Ectodermal cell (in vitro differentiated cells): ENCODE measurements around the gene IPP.
"Not testable (repeated sequence)": the region's sequence is repeated elsewhere in the genome, so short reads cannot be mapped to it uniquely, and the experiment has no call there.

ENCODE experiments used
- H3K27ac ChIP-seq: 2 replicates; pipeline ENCODE4 v1.7.0; 2013; ENCODE audit warnings: mild to moderate bottlenecking, low read depth, low read length; ENCODE audit not compliant: insufficient read depth, poor library complexity, severe bottlenecking
- H3K27me3 ChIP-seq: 2 replicates; pipeline ENCODE4 v1.7.0; 2013; ENCODE audit warnings: mild to moderate bottlenecking, low read length; ENCODE audit not compliant: insufficient read depth, control insufficient read depth, poor library complexity, severe bottlenecking
- H3K36me3 ChIP-seq: one replicate; pipeline ENCODE4 v1.7.0; 2013; ENCODE audit warnings: low read length; ENCODE audit not compliant: control insufficient read depth, insufficient read depth
- H3K4me1 ChIP-seq: one replicate; pipeline ENCODE4 v1.7.0; 2013; ENCODE audit warnings: low read length; ENCODE audit not compliant: control insufficient read depth, insufficient read depth
- H3K4me3 ChIP-seq: 2 replicates; pipeline ENCODE4 v1.7.0; 2013; ENCODE audit warnings: low read depth, low read length, control low read depth; ENCODE audit not compliant: insufficient read depth
- H3K9me3 ChIP-seq: 2 replicates; pipeline ENCODE4 v1.7.0; 2013; ENCODE audit warnings: mild to moderate bottlenecking, low read length, moderate library complexity; ENCODE audit not compliant: control insufficient read depth
- WGBS, 2 experiments: methylation state at CpG; one replicate each; pipeline ENCODE4 v1.1.7; 2013; ENCODE audit warnings: missing lambda C conversion rate in 2 of 2; 5-methylcytosine and 5-hydroxymethylcytosine counted together

Gene IPP

GRCh38 chr1:45685308-45686014, 65.0 kb downstream of the IPP start:
- H3K9me3 ChIP-seq, result no peaks in the 10 kb centered on the region
- 0% methylated on average over 12 to 13 of the region's 13 CpGs for WGBS, 2 experiments
- H3K27me3 ChIP-seq, result no peaks in the 10 kb centered on the region
- H3K4me1 ChIP-seq, result peaks cover 7% of the 10 kb centered on the region
- no peaks in the 10 kb centered on the region for H3K36me3 ChIP-seq
- peak overlapping the region; percentile 92 for H3K27ac ChIP-seq
- peak overlapping the region; percentile 99 for H3K4me3 ChIP-seq

- H3K27me3 ChIP-seq, result no peaks in the 10 kb centered on the region
- H3K4me1 ChIP-seq, result peaks cover 7% of the 10 kb centered on the region
- no peak overlapping the region for H3K27ac ChIP-seq
- 87 to 100% methylated on average over 1 to 2 of the region's 2 CpGs for WGBS, 2 experiments
- H3K36me3 ChIP-seq, result no peaks in the 10 kb centered on the region
- peak overlapping the region; percentile 99 for H3K4me3 ChIP-seq
- H3K9me3 ChIP-seq, result no peaks in the 10 kb centered on the region
Measured at GRCh38 chr1:45684402-45684801, 66.1 kb downstream of the IPP start.

DNA sequence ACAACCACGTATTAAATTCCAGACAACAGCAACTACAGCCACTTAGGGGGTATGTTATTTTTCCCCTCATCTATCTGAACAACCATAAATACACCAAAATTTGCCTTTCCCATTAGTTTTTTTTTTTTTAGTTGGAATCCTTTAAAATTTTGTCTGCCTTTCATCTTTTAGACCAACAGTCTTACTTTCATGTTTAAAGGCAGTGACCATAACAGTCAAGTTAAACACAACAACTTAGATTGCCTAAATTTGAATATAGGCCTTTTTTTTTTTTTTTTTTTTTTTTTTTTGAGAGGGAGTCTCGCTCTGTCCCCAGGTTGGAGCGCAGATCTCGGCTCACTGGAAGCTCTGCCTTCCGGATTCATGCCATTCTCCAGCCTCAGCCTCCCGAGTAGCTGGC, 67.5 kb downstream of the IPP start:
- no peaks in the 10 kb centered on the region for H3K27me3 ChIP-seq
- no peak overlapping the region for H3K27ac ChIP-seq
- no peaks in the 10 kb centered on the region for H3K4me1 ChIP-seq
- no peaks in the 10 kb centered on the region for H3K36me3 ChIP-seq
- H3K4me3 ChIP-seq, result no peak overlapping the region
- WGBS, 2 experiments, result 87 to 92% methylated on average over 6 of the region's 6 CpGs
- no peaks in the 10 kb centered on the region for H3K9me3 ChIP-seq

- WGBS, 2 experiments, result 63 to 71% methylated on average over 3 of the region's 3 CpGs
- Histone ChIP-seq H3K4me1 (no peaks in the 10 kb centered on the region), H3K27ac (no peak overlapping the region), H3K9me3 (no peaks in the 10 kb centered on the region), H3K36me3 (no peaks in the 10 kb centered on the region), H3K4me3 (no peak overlapping the region), H3K27me3 (no peaks in the 10 kb centered on the region)
Measured at GRCh38 chr1:45679123-45679522, 71.3 kb downstream of the IPP start.

DNA sequence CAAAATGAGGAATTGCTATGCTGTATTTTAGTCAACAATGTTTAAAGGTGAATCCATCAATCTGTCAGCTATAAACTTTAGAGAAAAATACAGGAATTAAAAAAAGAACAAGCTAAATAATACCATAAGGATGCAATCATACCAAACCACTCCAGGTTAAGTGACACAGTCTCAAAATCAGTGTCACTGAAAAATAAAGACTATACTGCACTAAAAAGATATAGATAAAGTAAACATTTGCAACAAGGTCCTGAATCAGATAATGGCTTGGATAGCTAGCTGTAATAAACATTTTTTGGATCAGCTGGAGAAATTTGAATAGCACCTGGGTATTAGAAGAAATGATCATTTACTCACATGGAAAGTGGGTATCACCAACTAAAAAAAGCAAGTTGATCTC, 72.0 kb downstream of the IPP start:
- Histone ChIP-seq H3K4me3 (no peak overlapping the region), H3K27me3 (no peaks in the 10 kb centered on the region), H3K36me3 (no peaks in the 10 kb centered on the region), H3K4me1 (no peaks in the 10 kb centered on the region), H3K9me3 (no peaks in the 10 kb centered on the region), H3K27ac (no peak overlapping the region)

DNA sequence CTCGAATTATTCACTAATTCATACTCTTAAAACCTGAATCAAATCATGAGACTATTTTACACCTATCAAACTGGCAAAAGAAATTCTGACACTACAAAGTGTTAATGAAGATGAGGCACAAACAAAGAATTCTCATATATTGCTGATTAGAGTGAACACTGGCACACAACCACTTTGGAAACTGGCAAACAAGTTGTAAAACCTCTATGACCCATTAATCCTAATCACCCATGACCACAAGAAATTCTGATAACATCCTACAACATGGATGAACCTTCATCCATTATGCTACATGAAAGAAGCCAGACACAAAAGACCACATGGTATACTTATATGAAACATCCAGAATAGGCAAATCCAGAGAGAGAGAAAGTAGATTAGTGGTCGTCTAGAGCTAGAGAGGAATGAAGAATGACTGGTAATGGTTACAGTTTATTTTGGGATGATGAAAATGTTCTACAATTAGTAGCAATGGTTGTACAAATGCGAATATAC, 72.7 kb downstream of the IPP start:
- no peaks in the 10 kb centered on the region for H3K4me1 ChIP-seq
- 88 to 92% methylated on average over 2 of the region's 3 CpGs for WGBS, 2 experiments
- no peaks in the 10 kb centered on the region for H3K27me3 ChIP-seq
- H3K27ac ChIP-seq, result no peak overlapping the region
- H3K9me3 ChIP-seq, result no peaks in the 10 kb centered on the region
- no peaks in the 10 kb centered on the region for H3K36me3 ChIP-seq
- no peak overlapping the region for H3K4me3 ChIP-seq

DNA sequence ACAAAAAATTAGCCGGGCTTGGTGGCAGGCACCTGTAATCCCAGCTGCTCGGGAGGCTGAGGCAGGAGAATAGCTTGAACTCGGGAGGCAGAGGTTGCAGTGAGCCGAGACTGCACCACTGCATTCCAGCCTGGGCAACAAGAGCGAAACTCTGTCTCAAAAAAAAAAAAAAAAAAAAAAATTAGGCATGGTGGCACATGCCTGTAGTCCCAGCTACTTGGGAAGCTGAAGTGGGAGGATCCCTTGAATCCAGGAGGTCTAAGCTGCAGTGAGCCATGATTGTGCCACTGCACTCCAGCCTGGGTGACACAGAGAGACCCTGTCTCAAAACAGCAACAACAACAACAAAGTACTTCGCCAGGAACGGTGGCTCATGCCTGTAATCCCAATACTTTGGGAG, 73.9 kb downstream of the IPP start:
- 88 to 93% methylated on average over 7 of the region's 7 CpGs for WGBS, 2 experiments

GRCh38 chr1:45674478-45674877, 76.0 kb downstream of the IPP start:
- Histone ChIP-seq H3K4me3 (no peak overlapping the region), H3K27ac (no peak overlapping the region), H3K36me3 (no peaks in the 10 kb centered on the region), H3K27me3 (no peaks in the 10 kb centered on the region), H3K9me3 (no peaks in the 10 kb centered on the region), H3K4me1 (no peaks in the 10 kb centered on the region)
- 90 to 96% methylated on average over 4 to 5 of the region's 5 CpGs for WGBS, 2 experiments

More for the DNA sequence above, 73.9 kb downstream of the IPP start:
- H3K4me1 ChIP-seq, H3K27ac ChIP-seq, H3K4me3 ChIP-seq, H3K9me3 ChIP-seq, H3K36me3 ChIP-seq, H3K27me3 ChIP-seq: not testable (repeated sequence)

- H3K27ac ChIP-seq, result no peak overlapping the region
- WGBS, 2 experiments, result 91 to 98% methylated on average over 4 of the region's 4 CpGs
Measured at GRCh38 chr1:45673956-45674355, 76.5 kb downstream of the IPP start.

GRCh38 chr1:45669859-45670655, 80.4 kb downstream of the IPP start:
- Histone ChIP-seq H3K27me3 (no peaks in the 10 kb centered on the region), H3K36me3 (no peaks in the 10 kb centered on the region), H3K4me3 (no peak overlapping the region), H3K4me1 (no peaks in the 10 kb centered on the region), H3K27ac (no peak overlapping the region), H3K9me3 (no peaks in the 10 kb centered on the region)
- WGBS, 2 experiments, result 97 to 99% methylated on average over 5 to 6 of the region's 6 CpGs

More at GRCh38 chr1:45673956-45674355, 76.5 kb downstream of the IPP start:
- Histone ChIP-seq H3K36me3 (no peaks in the 10 kb centered on the region), H3K4me3 (no peak overlapping the region), H3K27me3 (no peaks in the 10 kb centered on the region), H3K4me1 (no peaks in the 10 kb centered on the region), H3K9me3 (no peaks in the 10 kb centered on the region)
